ENCODE measurements around the gene IFNG-AS1.
A peak's percentile ranks its signal among the peaks of the same experiment; 100 is the strongest.

Gene IFNG-AS1

GRCh38 chr12:67989184-67989920 lies at the start of gene IFNG-AS1:
IFNG-AS1 (plus strand) TSS chr12:67989447.
- DNase-seq (ENCODE audit: low read depth in 2 of 2) = no peak

GRCh38 chr12:67939611-67940010 lies 49.6 kb upstream of the IFNG-AS1 start:
- DNase-seq (ENCODE audit: low read depth in 2 of 2) = no peak

GRCh38 chr12:67940780-67941243 lies 48.4 kb upstream of the IFNG-AS1 start:
- no peak for DNase-seq (ENCODE audit: low read depth in 2 of 2)

GRCh38 chr12:67942724-67943123 lies 46.5 kb upstream of the IFNG-AS1 start:
- no peak for DNase-seq (ENCODE audit: low read depth in 2 of 2)

DNA sequence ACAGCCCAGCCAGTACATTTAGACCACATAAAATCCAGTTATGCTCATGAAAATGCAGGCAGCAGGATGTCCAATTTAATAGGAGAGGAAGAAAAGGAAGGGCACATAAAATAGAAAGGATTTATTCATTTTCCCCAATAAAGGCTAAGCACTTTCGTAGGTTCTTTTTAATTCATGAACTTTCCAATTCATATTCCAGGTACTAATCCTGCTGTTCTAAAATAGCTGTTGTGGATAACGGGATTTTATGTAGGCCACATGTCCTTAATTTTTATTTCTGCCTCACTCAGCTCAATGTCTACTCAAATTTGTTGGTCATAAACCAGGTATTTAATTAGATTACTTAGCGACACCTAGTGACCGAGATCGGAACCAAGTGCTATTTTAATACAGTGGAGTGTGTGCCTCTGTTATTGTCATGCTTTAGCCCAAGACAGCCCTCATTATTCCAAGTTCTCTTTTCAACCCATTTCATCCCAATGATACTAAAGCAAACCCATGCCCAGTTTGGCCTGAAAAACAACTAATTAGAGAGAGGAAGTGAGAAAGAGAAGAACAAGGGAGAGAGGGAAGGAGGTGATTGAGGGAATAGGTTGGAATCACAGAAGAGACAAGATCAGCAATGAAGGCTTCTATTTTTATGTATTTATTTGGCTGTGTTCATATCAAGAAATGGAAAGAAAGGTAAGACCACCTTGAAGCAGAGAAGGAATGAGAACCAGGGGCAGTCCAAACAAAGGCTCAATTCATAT lies 45.9 kb upstream of the IFNG-AS1 start:
- peak; percentile 7 to 38 for DNase-seq (ENCODE audit: low read depth in 2 of 2)

DNA sequence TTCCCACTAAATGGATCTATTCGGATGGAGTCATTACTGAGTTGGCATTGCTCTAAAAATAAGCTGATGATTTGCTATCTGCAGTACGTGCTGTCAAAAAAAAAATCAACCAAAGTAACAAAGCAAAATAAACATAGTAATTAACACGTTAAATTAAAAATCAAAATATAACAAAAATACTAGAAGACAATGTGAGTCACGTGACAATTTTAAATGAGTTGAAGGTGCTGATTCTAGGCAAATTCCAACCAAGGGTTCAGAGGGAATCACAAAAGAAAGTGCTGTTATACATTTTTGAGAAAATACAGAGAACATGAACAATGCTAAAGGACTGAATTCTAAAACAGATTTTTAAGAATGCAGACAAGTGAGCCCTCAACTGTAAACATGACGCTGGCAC lies 45.2 kb upstream of the IFNG-AS1 start:
- DNase-seq (ENCODE audit: low read depth in 2 of 2) = no peak

DNA sequence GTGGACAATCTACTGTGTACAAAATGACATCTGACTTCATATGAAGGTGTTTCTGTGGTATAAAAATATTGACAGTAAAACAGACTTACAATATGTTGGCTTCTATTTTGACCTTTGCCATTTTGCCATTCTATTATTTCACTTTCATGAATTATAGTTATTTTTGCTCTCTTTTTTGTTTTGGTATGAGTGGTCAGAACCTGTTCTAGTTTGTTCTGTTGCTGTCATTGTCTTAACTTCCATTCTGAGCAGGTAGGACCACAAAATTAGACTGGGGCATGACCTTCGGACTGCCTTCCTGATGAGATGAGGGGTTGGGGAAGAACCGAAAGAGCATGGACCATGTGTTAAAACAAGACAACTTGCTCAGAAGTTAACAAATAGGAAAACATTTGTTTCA lies 36.5 kb upstream of the IFNG-AS1 start:
- DNase-seq (ENCODE audit: low read depth in 2 of 2) = no peak

- DNase-seq (ENCODE audit: low read depth in 2 of 2) = no peak
Observed at GRCh38 chr12:67957383-67957782, 31.9 kb upstream of the IFNG-AS1 start.

GRCh38 chr12:67958187-67958586 lies 31.1 kb upstream of the IFNG-AS1 start:
- DNase-seq (ENCODE audit: low read depth in 2 of 2) = no peak

- no peak for DNase-seq (ENCODE audit: low read depth in 2 of 2)
Observed at GRCh38 chr12:67964456-67964855, 24.8 kb upstream of the IFNG-AS1 start.

GRCh38 chr12:67966560-67966959 lies 22.7 kb upstream of the IFNG-AS1 start:
- no peak for DNase-seq (ENCODE audit: low read depth in 2 of 2)

GRCh38 chr12:67968321-67968720 lies 20.9 kb upstream of the IFNG-AS1 start:
- DNase-seq (ENCODE audit: low read depth in 2 of 2) = no peak

GRCh38 chr12:67968725-67969124 lies 20.5 kb upstream of the IFNG-AS1 start:
- no peak for DNase-seq (ENCODE audit: low read depth in 2 of 2)

DNA sequence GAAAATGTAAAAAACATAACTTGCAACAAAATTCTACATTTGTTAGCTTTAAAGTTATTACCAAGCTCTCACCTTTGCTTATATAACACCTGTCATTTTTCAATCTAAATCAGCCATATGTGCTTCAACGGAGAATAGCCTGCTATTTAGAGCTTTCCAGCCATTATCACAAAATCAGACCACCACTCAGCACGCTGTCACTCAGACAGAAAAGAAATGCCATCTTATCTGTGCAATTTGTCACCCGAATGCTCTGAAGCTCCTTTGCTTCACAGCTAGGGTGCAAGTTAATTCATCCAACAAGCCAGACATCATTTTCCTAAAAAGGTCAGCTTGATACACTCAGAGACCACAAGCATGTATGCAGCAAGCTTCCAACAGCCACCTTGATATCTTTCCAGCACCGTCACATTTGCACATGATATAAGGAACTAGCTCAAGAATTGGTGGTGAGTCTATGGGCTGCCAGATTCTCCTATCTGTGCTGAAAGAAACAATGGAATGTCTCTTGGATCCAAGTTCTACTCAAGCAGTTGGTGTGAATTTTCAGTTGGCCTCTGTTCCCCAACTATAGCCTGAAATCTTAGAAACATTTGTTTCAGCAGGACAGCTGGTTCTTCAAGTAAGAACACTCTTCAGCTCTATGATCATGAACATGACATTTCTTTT lies 20.0 kb upstream of the IFNG-AS1 start:
- no peak for DNase-seq (ENCODE audit: low read depth in 2 of 2)

DNA sequence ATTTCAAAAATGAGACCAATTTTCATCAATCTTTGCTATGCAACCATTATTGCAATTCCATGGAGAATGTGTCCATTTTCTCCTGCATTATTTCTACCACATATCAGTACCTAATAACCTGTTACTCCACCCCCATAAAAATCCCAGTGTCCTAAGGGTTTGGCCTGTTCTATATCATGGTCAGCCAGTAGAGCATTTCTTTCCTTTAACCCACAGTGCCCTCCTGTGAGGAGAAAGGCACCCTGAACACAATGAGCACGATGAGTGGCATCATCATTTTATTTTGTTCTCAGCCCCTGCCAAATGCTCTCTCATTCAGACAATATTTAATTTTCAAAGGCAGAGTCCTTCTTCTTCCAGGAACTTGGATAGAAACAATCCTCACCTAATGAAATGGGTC lies 11.6 kb upstream of the IFNG-AS1 start:
- no peak for DNase-seq (ENCODE audit: low read depth in 2 of 2)

DNA sequence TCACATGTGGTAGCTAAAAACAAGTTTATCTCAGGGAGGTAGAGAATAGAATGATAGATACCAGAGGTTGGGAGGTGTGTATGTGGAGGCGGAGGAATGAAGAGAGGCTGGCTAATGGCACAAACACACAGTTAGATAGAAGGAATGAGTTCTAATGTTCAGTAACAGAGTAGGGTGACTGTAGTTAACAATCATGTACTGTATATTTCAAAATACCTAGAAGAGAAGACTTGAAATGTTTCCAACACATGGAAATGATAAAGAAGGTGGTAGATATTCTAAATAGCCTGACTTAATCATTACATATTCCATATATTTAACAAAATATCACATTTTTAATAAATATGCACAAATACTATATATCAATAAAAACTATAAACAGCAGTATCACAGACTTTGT lies 8.9 kb upstream of the IFNG-AS1 start:
- DNase-seq (ENCODE audit: low read depth in 2 of 2) = no peak

DNA sequence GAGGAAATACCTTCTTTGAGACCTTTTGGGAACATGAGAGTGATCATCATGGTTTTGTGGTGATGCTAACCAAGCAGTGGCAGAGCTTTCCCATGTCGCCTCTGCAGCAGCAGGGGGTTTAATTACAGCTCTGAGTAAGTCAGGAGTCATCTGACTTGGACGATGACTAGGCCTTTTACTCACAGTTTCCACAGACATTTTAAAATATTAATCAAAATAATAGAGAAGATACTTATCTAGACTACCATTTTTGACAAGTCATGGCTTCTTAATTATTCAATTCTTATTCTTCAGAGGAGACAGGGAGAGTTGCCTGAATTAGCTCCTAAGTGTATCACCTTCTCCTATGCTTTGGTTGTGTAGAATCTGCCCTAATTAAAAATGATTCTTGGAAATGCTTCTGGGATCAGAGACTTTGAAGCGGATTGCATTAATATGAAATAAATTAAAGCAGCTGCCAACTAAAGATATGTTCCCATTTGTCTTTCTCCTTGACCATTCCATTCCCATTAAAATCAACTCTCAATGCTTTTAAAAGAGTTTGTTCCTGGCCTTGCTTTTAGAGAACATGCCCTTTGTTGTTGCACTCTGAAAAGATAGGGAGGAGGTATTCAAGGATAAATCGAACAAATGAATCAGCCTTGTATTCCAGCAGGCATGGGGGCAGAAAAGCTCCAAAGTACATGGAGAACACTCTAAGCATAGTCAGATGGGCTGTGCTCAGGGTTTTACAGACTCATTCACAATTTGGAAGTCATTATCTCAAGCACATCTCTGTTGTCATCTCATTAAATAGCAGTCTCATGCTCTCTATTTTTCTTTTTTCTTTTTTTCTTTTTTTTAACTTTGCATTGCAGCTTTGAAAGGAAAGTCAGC lies 7.7 kb upstream of the IFNG-AS1 start:
- DNase-seq (ENCODE audit: low read depth in 2 of 2) = no peak

DNA sequence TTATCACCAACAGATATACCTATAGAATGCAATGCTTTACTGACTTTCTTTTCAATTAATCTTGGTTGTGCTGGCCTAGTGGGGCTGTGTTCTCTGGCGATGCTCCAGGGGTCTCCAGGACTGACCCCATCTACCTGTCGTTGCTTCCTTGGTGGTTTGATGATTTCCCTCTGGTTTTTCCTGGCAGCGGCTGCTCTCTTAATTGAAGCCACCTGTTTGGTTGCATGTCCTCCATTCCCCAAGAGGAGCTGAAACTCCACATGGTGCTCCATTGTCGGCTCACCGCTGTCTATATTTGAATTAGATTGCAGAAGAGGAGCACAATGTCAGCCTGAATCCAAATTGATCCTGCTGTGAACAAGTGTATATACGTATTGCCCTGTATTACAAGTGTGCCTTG lies 7.1 kb upstream of the IFNG-AS1 start:
- DNase-seq (ENCODE audit: low read depth in 2 of 2) = no peak

- no peak for DNase-seq (ENCODE audit: low read depth in 2 of 2)
Observed at GRCh38 chr12:67986632-67987031, 2.6 kb upstream of the IFNG-AS1 start.

- no peak for DNase-seq (ENCODE audit: low read depth in 2 of 2)
Observed at GRCh38 chr12:67988601-67989021, 636 bp upstream of the IFNG-AS1 start.

- DNase-seq (ENCODE audit: low read depth in 2 of 2) = peak; percentile 1 to 13
Observed at GRCh38 chr12:67991158-67991557, 1.9 kb downstream of the IFNG-AS1 start.

DNA sequence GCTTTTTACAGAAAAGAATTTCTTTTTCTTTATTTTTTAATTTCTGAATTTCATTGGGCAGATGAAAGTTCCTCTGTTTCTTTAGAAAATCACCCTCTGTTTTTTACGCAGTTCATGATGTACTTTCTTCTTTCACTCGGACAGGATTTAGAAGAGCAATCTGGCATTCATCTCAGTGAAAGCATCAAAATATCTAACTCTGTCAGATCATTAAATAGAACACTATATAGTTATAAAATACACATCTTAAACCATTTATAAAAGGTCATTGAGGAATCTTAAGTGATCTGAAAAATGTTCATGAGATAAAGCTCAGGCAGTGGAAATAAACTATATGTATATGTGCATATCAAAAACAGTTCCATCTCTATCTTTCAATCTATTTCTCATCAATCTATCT lies 3.9 kb downstream of the IFNG-AS1 start:
- no peak for DNase-seq (ENCODE audit: low read depth in 2 of 2)
